Endothelial cell of umbilical vein (primary cell): ENCODE measurements around the gene COL4A1. TPM values are rescaled to one million over a fixed set of nuclear protein-coding genes. Genes with fewer than 3 reads are reported as not detected.
A peak's percentile ranks its signal among the peaks of the same experiment; 100 is the strongest.

Experiments
- BruUV-seq: library from RNA; stranded (reverse); fragments of 400-500 nt; replicated peaks from 2 replicates; lab custom pipeline; 2021; lab: Mats Ljungman, UMichigan
- CTCF ChIA-PET: fragments of 300-600, 350-600 bp; sonication (Branson Sonifier 250); formaldehyde crosslinking; loops from one replicate; lab custom pipeline; 2021; ENCODE audit warnings: antibody characterized with exemption, inconsistent platforms; lab: Charles Lee
- POLR2A ChIA-PET: fragments of 300-600, 350-600 bp; sonication (Branson Sonifier 250); formaldehyde crosslinking; loops from one replicate; lab custom pipeline; 2021; ENCODE audit warnings: antibody characterized with exemption, inconsistent platforms; lab: Charles Lee
- DNase-seq: peaks from one replicate; pipeline ENCODE4 v3.0.0-alpha.2; 2011; ENCODE audit warnings: low read depth, low spot score
- FAIRE-seq: peaks from 2 replicates; lab custom pipeline; 2011; peaks lifted over from hg19 to GRCh38; lab: Jason Lieb, UNC
- H2AFZ ChIP-seq: 2 replicates; pipeline ENCODE4 v1.6.0; 2012; ENCODE audit warnings: low read depth, low read length, control low read depth, inconsistent platforms
- H3K27ac ChIP-seq: 2 replicates; pipeline ENCODE4 v1.5.1; 2011; ENCODE audit warnings: low read depth, mild to moderate bottlenecking, control low read depth, low read length, moderate library complexity; ENCODE audit not compliant: insufficient read depth
- H3K27me3 ChIP-seq, 2 experiments: 2 replicates each; pipeline versions ENCODE4 v1.6.0 to v1.6.1; 2011; ENCODE audit warnings: low read length in 2 of 2, mixed read lengths in 1 of 2; ENCODE audit not compliant: control insufficient read depth in 2 of 2, insufficient read depth in 2 of 2
- H3K36me3 ChIP-seq, 2 experiments: 2 replicates in 1 of 2; 3 replicates in 1 of 2; pipeline ENCODE4 v1.5.1; 2011; ENCODE audit warnings: low read length in 2 of 2, mild to moderate bottlenecking in 1 of 2, moderate library complexity in 1 of 2; ENCODE audit not compliant: control insufficient read depth in 2 of 2, insufficient read depth in 2 of 2; ENCODE audit errors: extremely low read depth in 1 of 2
- H3K4me1 ChIP-seq: 3 replicates; pipeline ENCODE4 v1.5.1; 2011; ENCODE audit warnings: mild to moderate bottlenecking, low read length; ENCODE audit not compliant: control insufficient read depth, insufficient read depth; ENCODE audit errors: extremely low read depth
- H3K4me2 ChIP-seq: 2 replicates; pipeline ENCODE4 v1.6.1; 2011; ENCODE audit warnings: low read length, control low read depth, mixed read lengths; ENCODE audit not compliant: insufficient read depth
- H3K4me3 ChIP-seq, 3 experiments: fragments of 200-600 bp in 1 of 3; sonication (generic), shearing (Covaris generic) in 1 of 3; replicated peaks in 1 of 3; 2 replicates each; pipeline ENCODE4 v1.5.1; 2011 to 2016; ENCODE audit warnings: control low read depth in 3 of 3, low read length in 3 of 3, mild to moderate bottlenecking in 2 of 3, inconsistent platforms in 1 of 3, low read depth in 1 of 3, moderate library complexity in 1 of 3; ENCODE audit not compliant: insufficient read depth in 1 of 3
- H3K79me2 ChIP-seq: 2 replicates; pipeline ENCODE4 v1.6.0; 2012; ENCODE audit warnings: low read length, inconsistent platforms; ENCODE audit not compliant: control insufficient read depth, insufficient read depth
- H3K9ac ChIP-seq: replicated peaks from 2 replicates; pipeline ENCODE3; 2011; ENCODE audit warnings: low read length, control low read depth; ENCODE audit not compliant: insufficient read depth; ENCODE audit errors: extremely low read depth
- H3K9me1 ChIP-seq: replicated peaks from 3 replicates; pipeline ENCODE4 v1.6.0; 2011; ENCODE audit warnings: mild to moderate bottlenecking, low read length; ENCODE audit not compliant: control insufficient read depth, insufficient read depth; ENCODE audit errors: extremely low read depth
- H3K9me3 ChIP-seq: replicated peaks from 2 replicates; pipeline ENCODE4 v1.5.1; 2012; ENCODE audit warnings: low read length, inconsistent platforms; ENCODE audit not compliant: control insufficient read depth, insufficient read depth
- H4K20me1 ChIP-seq: replicated peaks from 2 replicates; pipeline ENCODE3; 2011; ENCODE audit warnings: mild to moderate bottlenecking, low read length; ENCODE audit not compliant: control insufficient read depth, insufficient read depth; ENCODE audit errors: extremely low read depth
- CTCF ChIP-seq, 2 donors: IDR thresholded peaks; 1 replicate in 1 of 2; 2 replicates in 1 of 2; pipeline ENCODE4 v1.5.1; 2011; ENCODE audit warnings: low read length in 2 of 2, mild to moderate bottlenecking in 2 of 2, moderate library complexity in 2 of 2, control low read depth in 1 of 2, inconsistent platforms in 1 of 2, low read depth in 1 of 2; ENCODE audit not compliant: insufficient read depth in 1 of 2; ENCODE audit errors: extremely low read depth in 1 of 2
- EZH2 ChIP-seq: IDR thresholded peaks from 2 replicates; pipeline ENCODE4 v1.6.1; 2012; ENCODE audit warnings: borderline replicate concordance, low read depth, mild to moderate bottlenecking, moderate library complexity, low read length, inconsistent platforms; ENCODE audit not compliant: severe bottlenecking
- FOS ChIP-seq: IDR thresholded peaks from 2 replicates; pipeline ENCODE4 v1.6.1; 2011; ENCODE audit warnings: mild to moderate bottlenecking, low read length, moderate library complexity, borderline replicate concordance; ENCODE audit not compliant: insufficient read depth
- GATA2 ChIP-seq: IDR thresholded peaks from 2 replicates; pipeline ENCODE4 v1.7.0; 2011; ENCODE audit warnings: low read depth, mild to moderate bottlenecking, moderate library complexity, mixed read lengths, low read length; ENCODE audit not compliant: insufficient read length, insufficient read depth
- JUN ChIP-seq: IDR thresholded peaks from 2 replicates; pipeline ENCODE4 v1.6.1; 2011; ENCODE audit warnings: borderline replicate concordance, low read depth; ENCODE audit not compliant: insufficient read length, insufficient read depth
- MAX ChIP-seq: IDR thresholded peaks from 2 replicates; pipeline ENCODE4 v1.6.1; 2011; ENCODE audit not compliant: insufficient read depth, insufficient read length
- MYC ChIP-seq: IDR thresholded peaks from one replicate; pipeline ENCODE4 v1.6.1; 2011; ENCODE audit warnings: mild to moderate bottlenecking, low read depth, low read length
- POLR2A ChIP-seq: IDR thresholded peaks from 2 replicates; pipeline ENCODE4 v1.6.1; 2012; ENCODE audit warnings: low read depth, mild to moderate bottlenecking, control low read depth, low read length
- POLR2AphosphoS5 ChIP-seq: IDR thresholded peaks from 2 replicates; pipeline ENCODE4 v1.6.1; 2012; ENCODE audit warnings: low read depth, mild to moderate bottlenecking, control low read depth, low read length, moderate library complexity; ENCODE audit not compliant: insufficient read depth
- dilution Hi-C: fragments of 300-500 bp; cut with MboI; formaldehyde crosslinking; loops from one replicate; pipeline ENCODE4 v1.15.0; 2019; ENCODE audit warnings: low sequenced_read_pairs; ENCODE audit not compliant: extremely low pct_ligation_motif_present
- intact Hi-C: fragments of 100-400 bp; cut with micrococcal nuclease; formaldehyde crosslinking; loops from one replicate; pipeline ENCODE4 v1.10.0; 2022
- polyA plus RNA-seq, 4 experiments: library from polyadenylated mRNA; depleted of rRNA in 3 of 4; stranded (reverse) in 3 of 4; unstranded in 1 of 4; fragments of >200 nt; gene quantifications; 2 replicates each; pipeline versions ENCODE4 v1.2.1 to v1.2.3, GENCODE V29; 2011 to 2012; ENCODE audit warnings: missing spikeins in 1 of 4
- total RNA-seq: library from RNA; stranded (reverse); gene quantifications from 2 replicates; pipeline ENCODE4 v1.2.3, GENCODE V29; 2021

The COL4A1 gene
- total and polyA plus RNA-seq, 2 donors (not counting 3 experiments of a cell fraction or from before 2014, with no cell fraction given), result 384 to 1,119 TPM

GRCh38 chr13:110294146-110294545 lies 12.8 kb downstream of the COL4A1 start:
- Histone ChIP-seq H3K79me2 (peaks cover 67% of the 10 kb centered on the region), H4K20me1 (peaks cover 19% of the 10 kb centered on the region), H3K9me1 (no peaks in the 10 kb centered on the region), H2AFZ (no peak overlapping the region), H3K9me3 (no peaks in the 10 kb centered on the region), H3K4me3 (no peak overlapping the region), H3K27ac (no peak overlapping the region), H3K9ac (no peak overlapping the region), H3K4me1 (peaks cover 32% of the 10 kb centered on the region), H3K4me2 (no peak overlapping the region), H3K36me3 (peaks cover 2% of the 10 kb centered on the region in 2 experiments), H3K27me3 (no peaks in the 10 kb centered on the region)
- BruUV-seq, result no TSS peak
- ChIA-PET CTCF (interaction anchor here (1.6 kb wide), 1 partner anchor 14 kb away, joined by 3 read pairs; no protein-coding TSS in a partner anchor), POLR2A (no interaction called here)
- FAIRE-seq (no peak), DNase-seq (no peak)
- intact Hi-C loops (no loop called here), dilution Hi-C loops (no loop called here)
- TF ChIP-seq FOS (no peak), POLR2A (no peak), MAX (no peak)

GRCh38 chr13:110293649-110294048 lies 13.3 kb downstream of the COL4A1 start:
- ChIA-PET CTCF (interaction anchor here (1.6 kb wide), 1 partner anchor 15 kb away, joined by 3 read pairs; no protein-coding TSS in a partner anchor), POLR2A (no interaction called here)
- Histone ChIP-seq H3K27me3 (no peaks in the 10 kb centered on the region), H3K79me2 (peaks cover 65% of the 10 kb centered on the region), H3K4me3 (no peak overlapping the region), H3K27ac (no peak overlapping the region), H3K9me1 (no peaks in the 10 kb centered on the region), H3K9me3 (no peaks in the 10 kb centered on the region), H2AFZ (no peak overlapping the region), H3K4me1 (peaks cover 27% of the 10 kb centered on the region), H4K20me1 (peaks cover 19% of the 10 kb centered on the region), H3K4me2 (no peak overlapping the region), H3K36me3 (peaks cover 2 to 5% of the 10 kb centered on the region in 2 experiments), H3K9ac (no peak overlapping the region)
- peak; percentile 24 for FAIRE-seq
- BruUV-seq, result no TSS peak
- TF ChIP-seq MYC, result no peak
- no peak for TF ChIP-seq POLR2A
- TF ChIP-seq MAX, result no peak
- TF ChIP-seq CTCF (IDR thresholded peaks at IDR 0.05; ENCODE audit: extremely low read depth in 1 of 2, insufficient read depth in 1 of 2, low read depth in 1 of 2, low read length in 2 of 2), result no peak
- no peak for TF ChIP-seq FOS
- TF ChIP-seq GATA2, result no peak
- no peak for TF ChIP-seq JUN
- TF ChIP-seq EZH2, result no peak
- TF ChIP-seq POLR2AphosphoS5, result no peak
- intact Hi-C loops, result loop anchor here (2.0 kb wide), 1 partner anchor 15 kb away; no protein-coding TSS in a partner anchor
- DNase-seq, result peak; percentile 24
- dilution Hi-C loops, result no loop called here
